Stimulated activated CD8-positive, alpha-beta memory T cell treated with anti-CD3 and anti-CD28 coated beads, Interleukin-4, amount 100 ng/mL, for 24 hours (primary cell): ENCODE results near the gene THRB.

Source experiments
- DNase-seq: peaks from one replicate; pipeline ENCODE4 v3.0.0-alpha.2; 2020; ENCODE audit warnings: low read depth

Gene THRB

DNA sequence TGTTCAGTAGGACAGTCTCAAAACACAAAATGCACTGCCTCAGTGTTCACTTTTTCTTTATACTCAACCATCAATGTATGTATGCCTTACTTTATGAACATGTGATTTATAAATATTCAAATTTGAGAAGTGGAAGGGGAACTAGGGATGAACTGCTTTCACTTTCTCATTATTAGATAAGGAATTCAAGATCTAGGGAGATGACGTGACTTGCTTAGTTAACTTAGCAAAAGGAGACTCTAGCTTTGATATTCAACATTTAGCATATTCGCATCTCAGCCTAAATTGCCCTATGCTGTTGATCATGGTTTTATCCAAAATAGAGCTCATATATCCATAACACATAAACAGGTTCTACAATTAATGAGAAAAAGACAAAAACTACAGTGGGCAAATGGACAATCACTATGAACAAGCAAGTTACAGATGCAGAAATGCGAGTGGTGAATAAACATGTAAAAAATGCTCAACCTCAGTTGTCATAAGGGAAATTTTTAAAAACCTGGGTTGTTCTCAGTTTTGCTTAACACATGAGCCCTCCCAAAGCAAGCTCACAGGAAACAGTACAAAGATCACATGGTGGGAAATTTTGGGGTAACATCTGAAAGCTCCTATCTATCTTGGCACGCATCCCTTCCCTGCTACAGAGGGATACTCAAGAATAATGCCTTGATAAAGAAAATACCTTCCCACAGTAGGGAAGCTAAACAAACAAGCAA, 269.8 kb downstream of the THRB start:
- DNase-seq: no peak

DNA sequence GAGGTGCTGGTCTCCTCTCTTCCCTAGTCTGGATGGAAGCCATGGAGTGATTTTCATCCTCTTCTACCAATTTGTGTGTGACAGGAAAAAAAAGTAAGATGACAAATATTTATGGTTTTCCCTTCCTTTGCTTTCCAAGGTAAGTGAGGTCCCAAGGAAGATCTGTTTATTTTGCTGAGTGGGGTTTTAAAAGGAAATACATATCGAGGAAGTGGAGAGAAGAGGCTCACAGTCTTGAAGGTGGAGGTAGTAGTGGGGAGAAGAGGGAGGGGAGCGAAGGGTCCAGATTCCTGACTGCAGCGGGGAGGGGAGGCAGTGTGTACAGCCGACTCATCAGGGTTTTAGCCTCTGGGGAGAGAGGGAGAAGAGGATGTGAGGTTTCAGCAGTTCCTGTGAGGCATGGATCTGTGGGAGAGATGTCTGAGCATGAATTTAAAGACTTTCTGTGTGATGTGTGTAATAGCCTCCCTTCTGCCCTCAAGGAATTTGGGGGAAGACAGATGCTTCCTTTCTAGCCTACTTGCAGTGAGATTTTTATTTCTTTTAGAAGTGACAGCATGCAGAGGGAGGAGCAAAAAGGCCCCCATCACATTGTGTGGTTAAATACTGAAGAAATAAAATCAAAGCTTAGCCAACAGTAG, 272.4 kb downstream of the THRB start:
- no peak for DNase-seq

DNA sequence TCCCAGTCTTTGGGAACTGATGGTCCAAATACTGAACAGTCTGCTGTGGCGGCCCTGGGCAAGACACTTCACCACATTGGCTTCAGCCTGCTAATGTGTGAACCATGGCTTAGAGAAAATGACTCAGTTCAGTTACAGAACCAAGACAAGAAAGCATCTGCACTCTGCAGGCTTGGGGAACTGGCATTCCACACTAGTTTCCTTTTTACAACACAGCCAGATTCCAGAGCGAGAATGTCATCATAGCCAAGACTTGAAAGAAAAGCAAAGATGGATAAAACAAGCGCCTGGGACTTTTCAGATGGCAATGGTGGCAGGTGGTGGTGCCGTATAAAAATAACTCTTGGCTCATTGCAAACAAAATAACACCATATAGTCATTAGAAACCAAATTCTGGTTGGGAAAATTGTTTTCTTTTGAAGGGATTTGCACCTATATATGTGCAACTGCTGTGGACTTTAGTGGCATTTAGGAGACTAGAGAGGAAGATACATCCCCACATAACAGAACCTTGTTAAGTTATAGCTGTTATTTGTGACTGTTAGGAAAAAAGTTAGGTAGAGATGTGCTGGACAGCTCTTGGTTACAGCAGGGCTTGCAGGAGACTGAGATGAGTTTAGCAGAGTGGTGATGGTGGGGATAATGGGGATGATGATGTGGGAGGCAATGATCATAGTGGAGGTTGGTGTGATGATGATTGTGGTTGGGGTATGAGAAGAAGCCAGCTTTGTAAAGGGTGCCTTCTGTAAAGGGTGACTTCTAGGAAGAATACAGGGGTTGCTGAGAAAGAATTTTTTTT, 273.6 kb downstream of the THRB start:
- DNase-seq: no peak

DNA sequence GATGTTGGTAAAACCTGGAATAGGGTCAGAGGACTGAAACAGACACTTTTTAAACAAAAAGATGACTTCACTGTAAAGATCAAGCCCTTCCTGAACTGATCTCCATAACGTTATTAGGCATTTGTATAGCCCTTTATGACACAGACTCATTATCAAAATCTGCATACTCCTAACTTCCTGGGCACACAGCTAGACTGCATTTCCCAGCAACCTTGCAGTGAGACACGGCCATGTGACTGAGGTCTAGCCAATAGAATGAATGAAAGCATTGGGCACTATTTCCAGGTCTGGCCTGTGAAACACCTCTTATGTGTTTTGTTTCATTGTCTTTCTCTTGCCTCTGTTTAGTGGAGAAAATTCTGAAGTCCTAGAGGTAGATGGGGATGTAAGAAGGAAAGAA, 279.1 kb downstream of the THRB start:
- DNase-seq: no peak

DNA sequence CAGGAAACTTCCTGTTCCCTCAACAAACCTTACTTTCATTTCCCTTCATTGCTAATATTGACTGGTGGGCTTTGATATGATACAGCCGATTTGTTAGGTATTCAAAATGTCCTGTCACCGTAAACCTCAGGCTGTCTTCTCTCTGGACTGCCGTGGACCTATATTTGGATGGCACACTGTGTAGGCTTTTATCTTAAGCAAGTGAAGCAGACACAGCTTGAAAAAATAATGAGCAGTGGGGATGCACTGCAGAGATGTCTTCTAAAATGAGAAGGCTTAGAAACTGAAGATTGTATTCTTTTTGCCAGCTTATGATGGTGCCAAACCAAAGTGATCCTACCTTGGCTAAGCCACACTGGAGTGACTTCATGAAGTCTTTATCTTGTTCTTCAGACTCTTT, 283.3 kb downstream of the THRB start:
- no peak for DNase-seq

DNA sequence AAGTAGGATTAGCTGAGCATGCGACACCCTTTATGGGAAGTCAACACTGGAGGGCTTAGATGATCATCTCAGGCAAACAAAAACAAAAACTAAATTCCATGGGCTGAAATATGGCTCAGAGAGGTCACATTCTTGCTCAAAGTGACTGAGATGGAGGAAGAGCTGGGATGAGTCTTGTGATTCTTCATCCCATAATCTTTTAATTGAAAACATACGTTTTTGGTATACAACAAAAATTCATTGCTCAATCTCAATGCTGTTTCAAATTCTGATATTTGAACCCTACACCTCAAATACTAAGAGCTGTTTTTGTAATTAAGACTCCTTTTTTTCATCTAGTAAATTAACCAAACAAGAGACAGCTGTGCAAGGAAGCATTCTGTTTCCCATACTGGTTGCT, 292.6 kb downstream of the THRB start:
- DNase-seq: no peak

DNA sequence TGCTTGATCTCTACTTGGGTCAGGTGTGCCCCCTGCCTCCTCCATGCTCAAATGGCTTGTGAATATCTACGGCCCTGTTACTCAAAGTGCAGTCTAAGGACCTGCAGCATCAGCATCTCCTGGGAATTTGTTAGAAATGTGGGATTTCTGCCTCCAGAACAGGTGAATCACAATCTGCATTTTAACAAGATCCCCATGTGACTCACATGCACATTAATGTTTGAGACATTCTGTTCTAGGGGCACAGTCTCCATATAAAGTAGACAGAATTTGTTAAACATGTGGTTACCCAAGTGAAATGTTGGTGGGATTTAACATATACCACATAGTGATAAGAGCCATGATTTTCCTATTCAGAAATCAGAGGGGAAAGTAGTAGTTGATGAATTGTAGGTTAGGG, 293.3 kb downstream of the THRB start:
- no peak for DNase-seq

DNA sequence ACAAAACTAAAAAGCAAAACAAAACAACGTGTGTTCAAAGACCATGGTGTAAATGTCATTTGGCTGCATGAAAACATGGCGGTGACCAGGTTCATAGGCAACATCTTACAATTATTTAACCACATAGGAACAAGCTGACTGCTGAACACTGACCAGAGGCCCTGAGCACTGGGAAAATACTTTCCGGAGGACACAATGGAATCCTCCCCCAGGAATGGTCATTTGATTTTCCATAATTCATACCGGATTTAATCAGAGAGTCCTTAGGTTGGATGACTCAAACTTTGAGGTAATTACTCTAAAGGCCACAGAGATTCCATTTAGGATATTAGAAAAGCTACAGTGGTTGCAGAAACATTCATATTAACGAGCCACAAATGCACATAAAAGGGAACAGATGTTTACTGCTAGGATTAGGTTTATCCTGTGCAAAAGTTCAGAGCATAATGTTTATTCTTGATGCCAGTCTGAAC, 294.8 kb downstream of the THRB start:
- DNase-seq: no peak

DNA sequence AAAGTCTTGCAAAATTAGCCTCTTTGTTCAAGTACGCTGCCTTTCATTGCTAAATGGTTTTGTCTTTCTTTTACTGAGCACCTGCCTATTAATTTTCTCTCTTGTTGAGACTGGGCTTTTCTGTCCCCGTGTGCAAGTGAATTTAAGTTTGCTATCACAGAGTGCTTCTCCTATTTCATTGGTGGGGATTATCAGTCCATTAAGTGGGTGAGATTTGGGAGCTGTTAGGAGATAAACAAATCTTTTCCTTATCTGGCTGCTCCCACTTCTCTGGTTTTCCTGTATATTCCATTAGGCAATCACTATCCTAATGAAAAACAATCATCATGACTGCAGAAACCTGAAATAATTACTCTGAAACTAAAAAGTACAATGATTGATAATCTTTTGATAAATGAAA, 295.4 kb downstream of the THRB start:
- no peak for DNase-seq

DNA sequence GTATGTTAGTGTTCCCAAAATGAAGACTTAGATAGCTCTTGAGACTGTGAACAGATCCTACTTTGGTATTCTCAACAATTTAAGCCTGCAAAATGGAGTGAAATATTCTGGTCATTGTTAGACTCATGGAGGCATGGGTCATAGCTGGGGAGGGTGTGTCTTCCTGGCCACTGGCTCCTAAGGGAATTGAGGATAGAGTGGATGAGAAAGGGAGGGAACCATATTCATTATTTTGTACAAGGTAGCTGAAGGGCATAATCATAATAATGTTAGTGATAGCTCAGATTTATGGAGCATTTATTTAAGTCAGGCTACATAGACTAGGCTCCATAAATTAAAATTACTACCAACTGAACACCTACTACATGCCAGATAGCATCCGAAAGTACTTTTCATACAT, 295.9 kb downstream of the THRB start:
- no peak for DNase-seq

DNA sequence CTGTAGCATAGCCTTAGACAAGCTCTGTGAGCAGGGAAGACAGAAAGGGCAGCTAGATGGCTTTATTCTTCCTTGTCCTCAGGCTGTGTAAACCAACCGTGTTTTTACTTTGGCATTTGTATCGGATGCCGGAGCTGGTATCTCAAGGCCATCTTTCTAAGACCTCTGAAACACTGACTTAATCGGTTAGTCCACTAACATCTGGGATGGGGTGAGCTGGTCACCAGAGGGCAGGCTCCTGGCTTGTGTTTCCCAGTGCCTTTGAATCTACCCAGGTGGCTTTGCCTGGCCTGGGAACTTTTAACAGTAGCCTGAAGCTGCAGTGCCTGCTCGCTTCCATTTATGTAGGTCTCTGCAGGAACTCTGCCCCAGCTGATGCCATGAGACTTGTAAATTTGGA, 296.8 kb downstream of the THRB start:
- DNase-seq: no peak

DNA sequence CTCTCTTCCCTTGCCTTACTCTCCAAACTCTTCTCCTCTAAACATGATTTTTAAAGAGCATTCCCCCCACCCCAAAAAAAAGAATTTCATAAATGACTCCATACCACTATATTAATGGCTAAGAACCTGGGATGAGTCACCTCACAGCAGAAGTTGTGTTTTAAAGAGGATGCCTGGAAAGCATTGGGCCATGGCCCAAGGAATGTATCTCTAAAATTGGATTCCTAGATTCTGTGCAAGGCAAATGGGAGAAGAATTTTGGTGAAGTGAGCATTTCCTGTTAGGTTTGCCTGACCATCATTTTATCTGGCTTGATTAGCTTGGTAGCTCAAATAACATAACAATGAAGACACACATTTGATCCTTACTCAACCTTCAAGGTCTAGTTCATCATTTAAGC, 298.1 kb downstream of the THRB start:
- no peak for DNase-seq

DNA sequence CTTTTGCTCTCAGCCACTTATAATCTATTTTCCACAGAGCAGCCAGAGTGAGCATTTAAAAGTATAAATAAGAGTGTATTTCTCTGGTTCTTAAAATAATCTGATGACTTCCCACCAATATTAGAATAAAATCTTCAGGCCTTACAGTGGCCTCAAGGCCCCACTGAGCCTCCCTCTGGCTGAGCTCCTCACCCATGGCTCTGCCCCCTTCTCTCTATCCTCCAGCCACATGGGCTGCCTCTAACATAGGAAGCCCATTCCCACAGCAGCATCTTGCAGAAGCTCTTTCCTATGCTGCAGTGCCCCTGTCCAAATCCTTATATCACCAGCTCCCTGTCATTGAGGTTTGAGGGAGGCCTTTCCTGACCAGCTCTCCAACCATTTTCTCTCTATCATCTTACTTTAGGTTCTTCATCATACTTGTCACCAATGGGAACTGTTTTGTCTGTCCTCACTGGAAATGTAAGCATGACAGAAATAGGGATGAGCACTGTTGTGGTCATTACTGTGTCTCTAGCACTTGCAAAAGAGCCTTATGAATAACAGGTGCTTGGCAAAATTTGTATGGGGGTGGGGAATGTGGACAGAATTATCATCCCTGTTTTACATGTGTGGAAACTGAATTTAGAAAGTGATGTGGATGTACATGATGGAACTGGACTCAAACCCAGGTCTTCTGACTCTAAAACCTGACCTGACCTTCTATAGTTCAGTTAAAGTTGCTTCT, 299.0 kb downstream of the THRB start:
- no peak for DNase-seq

DNA sequence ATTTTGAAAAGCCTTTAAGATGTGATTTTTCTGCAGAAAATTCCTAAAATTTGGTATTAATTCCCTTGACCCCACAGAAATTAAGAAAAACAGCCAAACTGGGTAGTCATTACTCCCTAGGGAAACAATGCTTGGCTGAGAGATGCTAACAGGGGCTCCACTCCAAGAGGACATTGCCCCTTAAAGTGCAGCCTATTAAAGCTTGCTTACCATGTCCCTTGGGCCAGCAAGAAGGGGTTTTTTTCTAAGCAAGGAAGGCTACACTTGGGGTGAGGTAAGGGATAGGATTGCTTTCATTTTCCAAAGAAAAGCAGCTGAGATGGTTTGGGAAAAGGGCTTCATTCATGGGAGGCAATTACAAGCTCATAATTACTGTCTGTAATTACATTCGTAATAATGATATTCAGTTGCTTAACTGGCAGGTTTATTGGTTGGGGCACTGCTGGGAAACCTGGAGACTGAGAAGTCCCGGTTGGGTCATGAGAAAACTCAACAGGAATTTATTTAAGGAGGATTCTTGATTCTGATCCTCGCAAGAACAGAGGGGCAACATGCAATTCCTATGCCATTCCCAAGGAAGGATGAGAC, 302.1 kb downstream of the THRB start:
- no peak for DNase-seq

DNA sequence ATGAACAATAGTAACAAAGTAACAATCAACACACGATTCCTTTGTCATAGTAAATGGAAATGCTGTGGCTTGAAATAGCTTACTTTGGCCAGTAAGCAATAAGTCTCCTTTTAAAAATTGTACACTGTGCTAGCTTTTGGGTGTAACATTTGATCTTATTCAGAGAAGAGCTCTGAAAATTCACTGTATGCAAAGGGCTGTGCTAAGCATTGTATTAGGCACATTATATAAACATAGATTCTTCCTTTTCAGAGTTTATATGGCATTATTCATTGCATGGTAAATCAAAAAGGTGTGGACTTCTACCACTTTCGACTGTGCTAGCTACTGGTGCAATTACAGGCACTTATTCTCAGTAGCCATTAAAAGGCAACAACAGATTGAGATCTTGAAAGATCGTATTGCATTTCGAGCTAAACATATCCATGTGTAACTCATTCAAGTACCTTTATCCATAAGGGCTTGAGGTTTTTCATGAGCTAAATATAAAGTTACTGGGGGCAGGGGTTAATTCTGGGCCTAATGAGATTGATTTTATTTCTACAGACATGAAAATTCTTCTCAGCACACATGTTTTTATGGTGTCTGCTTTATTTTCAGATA, 302.7 kb downstream of the THRB start:
- no peak for DNase-seq

DNA sequence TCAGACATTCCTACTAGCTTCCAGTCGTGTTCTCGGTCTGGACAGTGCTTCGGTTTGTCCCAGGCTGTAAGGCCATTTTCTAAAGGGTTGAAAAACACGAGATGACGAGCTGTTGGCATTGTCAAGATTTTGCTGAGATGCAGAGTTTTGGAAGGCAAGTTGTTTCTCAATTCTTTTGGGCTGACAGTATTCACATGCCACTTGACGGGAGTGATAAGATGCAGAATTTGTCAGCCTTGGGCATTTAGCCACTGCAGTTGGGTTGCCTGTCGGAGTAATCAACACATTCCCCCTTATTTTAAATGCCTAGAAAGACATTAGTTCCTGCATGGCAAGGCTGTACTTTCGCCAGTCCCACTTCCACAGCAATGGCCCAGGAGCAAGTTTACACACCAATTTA, 304.4 kb downstream of the THRB start:
- DNase-seq: no peak

DNA sequence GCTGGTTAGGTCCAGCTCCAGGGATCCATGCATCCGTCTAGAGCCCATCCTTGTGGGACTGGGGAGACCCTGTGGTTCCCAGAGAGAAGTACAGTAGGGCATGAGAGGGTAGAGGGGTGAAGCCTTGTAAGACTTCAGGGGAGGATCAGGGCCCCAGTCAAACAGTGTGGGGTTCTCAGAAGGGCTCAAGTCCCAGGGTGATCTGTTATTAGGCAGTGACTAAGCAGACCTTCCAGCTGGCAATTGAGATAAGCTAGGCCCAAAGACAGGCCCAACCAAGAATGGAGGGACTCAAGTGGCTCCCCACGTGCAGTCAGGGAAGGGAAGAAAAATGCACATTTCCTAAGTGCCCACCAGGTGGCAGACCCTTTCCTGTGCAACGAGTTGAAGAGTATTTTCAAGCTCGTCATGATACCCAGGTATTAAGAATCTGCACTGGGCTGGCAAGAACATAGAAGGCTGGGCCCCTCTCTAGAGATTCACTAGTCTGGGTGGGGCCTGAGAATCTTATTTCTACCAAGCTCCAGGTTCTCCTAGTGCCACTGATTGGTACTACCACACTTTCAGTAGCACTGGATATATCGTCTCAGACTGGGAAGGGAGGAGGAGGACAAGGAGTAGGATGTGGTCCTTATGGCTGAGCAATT, 308.8 kb downstream of the THRB start:
- no peak for DNase-seq

DNA sequence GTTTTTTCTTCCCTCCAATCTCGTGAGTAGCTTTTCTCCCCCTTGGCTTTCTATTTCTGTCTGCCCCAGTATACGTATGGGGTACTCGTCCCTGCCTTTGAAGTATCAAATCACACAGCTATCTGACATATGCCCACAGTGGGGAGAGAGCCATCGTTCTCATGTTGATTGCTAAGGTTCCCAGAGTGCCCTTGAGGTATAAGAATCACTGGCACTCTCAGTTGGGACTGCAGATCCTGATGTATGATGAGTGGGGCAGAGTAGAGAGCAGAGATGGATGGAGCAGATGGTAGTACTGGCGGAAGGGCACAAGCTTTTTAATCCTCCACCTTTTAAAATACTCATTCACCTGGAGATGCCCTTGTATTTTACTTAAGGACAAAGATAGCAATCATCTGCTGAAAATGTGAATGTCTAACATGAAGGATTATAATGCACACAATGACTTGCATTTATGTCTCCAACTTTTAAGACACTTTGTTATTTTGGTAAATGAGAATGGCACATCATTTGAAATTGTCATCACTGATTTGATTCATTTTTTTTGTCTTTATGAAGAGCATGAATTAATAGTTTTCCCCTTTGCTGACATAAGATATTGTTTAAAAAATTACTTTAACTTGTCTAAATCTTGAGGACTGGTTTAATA, 310.0 kb downstream of the THRB start:
- DNase-seq: no peak

DNA sequence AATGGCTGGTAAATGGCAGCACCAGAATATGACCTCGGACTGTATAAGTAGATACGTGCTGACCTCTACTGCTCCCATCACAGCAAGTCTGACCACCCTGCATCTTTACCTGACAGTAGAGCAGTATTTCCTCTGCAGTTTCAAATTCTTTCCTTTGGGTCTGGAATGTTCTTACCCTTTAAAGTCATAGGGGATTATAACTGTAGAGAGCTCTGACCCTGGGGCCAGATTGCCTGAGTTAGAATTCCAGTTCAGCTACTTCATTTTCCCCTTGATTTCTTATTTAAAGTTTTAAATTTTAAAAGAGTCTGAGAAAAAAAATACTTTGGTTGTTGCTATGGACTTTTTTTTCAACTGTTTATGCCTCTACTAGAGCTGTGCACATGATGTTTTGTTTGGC, 311.9 kb downstream of the THRB start:
- no peak for DNase-seq

DNA sequence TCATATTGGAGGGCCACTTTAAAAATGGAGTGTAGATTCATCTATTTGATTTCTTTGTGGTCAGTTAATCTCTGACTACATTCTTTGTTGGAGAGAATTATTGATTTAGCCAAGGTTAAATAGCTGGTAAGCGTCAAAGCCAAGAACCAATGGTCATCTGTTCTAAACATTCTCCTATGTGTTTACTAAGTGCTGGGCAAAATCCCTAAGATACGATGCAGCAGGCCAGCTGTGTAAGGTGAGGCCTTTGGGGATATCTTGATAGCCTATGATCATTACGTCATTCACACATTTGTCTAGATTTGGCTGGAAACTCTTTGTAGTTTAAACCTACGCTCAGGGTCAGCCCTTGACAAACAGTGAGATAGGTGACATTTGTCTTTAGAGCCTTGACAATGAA, 313.4 kb downstream of the THRB start:
- DNase-seq: no peak

DNA sequence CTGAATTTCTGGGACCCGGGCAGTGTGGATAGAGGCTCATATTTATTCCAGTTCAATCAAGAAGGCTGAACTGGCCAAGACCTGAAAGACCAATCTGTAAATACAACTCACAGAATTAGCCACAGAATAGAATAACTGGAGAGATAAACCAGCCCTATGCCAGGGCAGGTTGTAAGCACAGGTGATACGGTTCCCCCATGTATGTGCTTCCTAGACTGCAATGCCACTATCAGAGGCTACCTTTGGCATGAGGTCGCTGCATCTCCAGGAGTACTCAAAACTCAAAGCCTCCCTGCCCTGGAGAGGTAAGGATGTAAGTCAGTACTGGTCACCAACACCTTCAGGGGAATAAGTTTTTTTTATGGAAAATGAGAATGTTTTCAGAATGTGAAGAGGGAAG, 314.0 kb downstream of the THRB start:
- DNase-seq: no peak
